GM18909 (cell line): Measurements from ENCODE around the gene MTMR4.
"Not testable (repeated sequence)": the region's sequence is repeated elsewhere in the genome, so short reads cannot be mapped to it uniquely, and the experiment has no call there.

Experiments
- ATAC-seq: cut with Tn5 transposase; IDR thresholded peaks from one replicate; pipeline ENCODE4 v1.9.1; 2021; ENCODE audit warnings: mild to moderate bottlenecking; ENCODE audit not compliant: unreplicated experiment, poor library complexity

Gene MTMR4

GRCh38 chr17:58513965-58514769 is at the start of gene MTMR4:
Gene MTMR4 (minus strand): TSS chr17:58514638. CDS start chr17:58514407, 231 bp downstream.
- ATAC-seq, result no peak

- ATAC-seq, result no peak
These were observed 46.1 kb upstream of the MTMR4 start for GRCh38 chr17:58560511-58560910.

- ATAC-seq, result no peak
These were observed 43.5 kb upstream of the MTMR4 start for GRCh38 chr17:58557981-58558380.

- ATAC-seq, result no peak
These were observed 42.4 kb upstream of the MTMR4 start for GRCh38 chr17:58556833-58557250.

GRCh38 chr17:58555109-58555508 is 40.7 kb upstream of the MTMR4 start:
- ATAC-seq, result not testable (repeated sequence)

GRCh38 chr17:58541249-58541648 is 26.8 kb upstream of the MTMR4 start:
- no peak for ATAC-seq

GRCh38 chr17:58539698-58540097 is 25.3 kb upstream of the MTMR4 start:
- ATAC-seq, result no peak

- ATAC-seq, result no peak
These were observed 24.5 kb upstream of the MTMR4 start for GRCh38 chr17:58538811-58539409.

- no peak for ATAC-seq
These were observed 22.8 kb upstream of the MTMR4 start for GRCh38 chr17:58537266-58537665.

- no peak for ATAC-seq
These were observed 22.1 kb upstream of the MTMR4 start for GRCh38 chr17:58536542-58536941.

GRCh38 chr17:58535431-58535830 is 21.0 kb upstream of the MTMR4 start:
- no peak for ATAC-seq

GRCh38 chr17:58534901-58535421 is 20.5 kb upstream of the MTMR4 start:
- ATAC-seq, result no peak

GRCh38 chr17:58534331-58534730 is 19.9 kb upstream of the MTMR4 start:
- ATAC-seq, result no peak

- no peak for ATAC-seq
These were observed 19.3 kb upstream of the MTMR4 start for GRCh38 chr17:58533616-58534188.

- ATAC-seq, result no peak
These were observed 18.1 kb upstream of the MTMR4 start for GRCh38 chr17:58532555-58532951.

- peak; percentile 63 for ATAC-seq
These were observed 17.5 kb upstream of the MTMR4 start for GRCh38 chr17:58531661-58532554.

- ATAC-seq, result no peak
These were observed 16.7 kb upstream of the MTMR4 start for GRCh38 chr17:58531122-58531521.

GRCh38 chr17:58530655-58531054 is 16.2 kb upstream of the MTMR4 start:
- ATAC-seq, result no peak

GRCh38 chr17:58529275-58529674 is 14.8 kb upstream of the MTMR4 start:
- ATAC-seq, result no peak

GRCh38 chr17:58528443-58528842 is 14.0 kb upstream of the MTMR4 start:
- ATAC-seq, result no peak
